ENCODE results near the gene SPRYD4. TPM values are rescaled to one million over a fixed set of nuclear protein-coding genes. Genes with fewer than 3 reads are reported as not detected.

Gene SPRYD4
- total RNA-seq, 1 experiment from 2014 or later, result 1.4 TPM

- Histone ChIP-seq H3K4me3 (no peak overlapping the region), H3K4me1 (replicated peaks) (peaks cover 61% of the 10 kb centered on the region), H3K27ac (peak overlapping the region; percentile 51), H3K9me3 (replicated peaks) (no peaks in the 10 kb centered on the region), H3K36me3 (peaks cover 5% of the 10 kb centered on the region), H3K27me3 (replicated peaks) (no peaks in the 10 kb centered on the region)
- DNase-seq (ENCODE audit: low read depth in 1 of 2, low spot score in 2 of 2), result no peak
Observed at GRCh38 chr12:56520506-56520905, 52.1 kb downstream of the SPRYD4 start.

- Histone ChIP-seq H3K36me3 (peaks cover 7% of the 10 kb centered on the region), H3K4me3 (peak overlapping the region; percentile 58), H3K9me3 (replicated peaks) (no peaks in the 10 kb centered on the region), H3K27me3 (replicated peaks) (no peaks in the 10 kb centered on the region), H3K4me1 (replicated peaks) (peaks cover 68% of the 10 kb centered on the region), H3K27ac (peak overlapping the region; percentile 51)
- DNase-seq (ENCODE audit: low read depth in 1 of 2, low spot score in 2 of 2), result no peak
Observed at GRCh38 chr12:56521209-56521589, 52.8 kb downstream of the SPRYD4 start.

- Histone ChIP-seq H3K4me1 (replicated peaks) (peaks cover 70% of the 10 kb centered on the region), H3K4me3 (peak within 1 kb of the TSS; percentile 58), H3K9me3 (replicated peaks) (no peaks in the 10 kb centered on the region), H3K36me3 (peaks cover 7% of the 10 kb centered on the region), H3K27ac (peak within 1 kb of the TSS; percentile 99), H3K27me3 (replicated peaks) (no peaks in the 10 kb centered on the region)
- DNase-seq (ENCODE audit: low read depth in 1 of 2, low spot score in 2 of 2), result peak; percentile 87 to 94
Observed at GRCh38 chr12:56521590-56522371, 53.4 kb downstream of the SPRYD4 start, which contains the start of gene RBMS2. TSS of gene RBMS2 (plus strand) at chr12:56521820. CDS start at chr12:56522024, 204 bp downstream.

GRCh38 chr12:56522411-56523193 is 54.2 kb downstream of the SPRYD4 start:
- H3K4me1 ChIP-seq (replicated peaks), result peaks cover 78% of the 10 kb centered on the region
- peak overlapping the region; percentile 99 for H3K27ac ChIP-seq
- peak in 1 of 2 experiments; percentile 49 for DNase-seq (ENCODE audit: low read depth in 1 of 2, low spot score in 2 of 2)
- H3K27me3 ChIP-seq (replicated peaks), result no peaks in the 10 kb centered on the region
- peaks cover 11% of the 10 kb centered on the region for H3K36me3 ChIP-seq
- H3K4me3 ChIP-seq, result peak overlapping the region; percentile 58
- H3K9me3 ChIP-seq (replicated peaks), result no peaks in the 10 kb centered on the region

GRCh38 chr12:56528846-56529245 is 60.5 kb downstream of the SPRYD4 start:
- Histone ChIP-seq H3K4me1 (replicated peaks) (peaks cover 62% of the 10 kb centered on the region), H3K27ac (no peak overlapping the region), H3K27me3 (replicated peaks) (no peaks in the 10 kb centered on the region), H3K9me3 (replicated peaks) (no peaks in the 10 kb centered on the region), H3K36me3 (peaks cover 29% of the 10 kb centered on the region), H3K4me3 (no peak overlapping the region)
- DNase-seq (ENCODE audit: low read depth in 1 of 2, low spot score in 2 of 2), result no peak

Other genes starting within 250 kb of the SPRYD4 start
- 28.5 and 46.7 TPM in 2 replicates for gene RNF41, start 246.7 kb upstream of the SPRYD4 start, total RNA-seq (2014; rRNA removed; shearing (Covaris generic))
- gene NABP2, start 244.2 kb upstream of the SPRYD4 start, total RNA-seq (2014; rRNA removed; shearing (Covaris generic)), result 47.8 and 55.7 TPM in 2 replicates
- not detected in 2 replicates for gene SLC39A5, start 238.5 kb upstream of the SPRYD4 start, total RNA-seq (2014; rRNA removed; shearing (Covaris generic))
- gene ANKRD52, start 210.2 kb upstream of the SPRYD4 start, total RNA-seq (2014; rRNA removed; shearing (Covaris generic)), result 9.6 and 12.7 TPM in 2 replicates
- 7.9 and 13.4 TPM in 2 replicates for gene COQ10A, start 201.6 kb upstream of the SPRYD4 start, total RNA-seq (2014; rRNA removed; shearing (Covaris generic))
- gene CS, start 168.2 kb upstream of the SPRYD4 start, total RNA-seq (2014; rRNA removed; shearing (Covaris generic)), result 65.7 and 109 TPM in 2 replicates
- 100 and 161 TPM in 2 replicates for gene CNPY2, start 152.6 kb upstream of the SPRYD4 start, total RNA-seq (2014; rRNA removed; shearing (Covaris generic))
- 6.9 and 15.9 TPM in 2 replicates for gene PAN2, start 134.6 kb upstream of the SPRYD4 start, total RNA-seq (2014; rRNA removed; shearing (Covaris generic))
- gene IL23A, start 129.7 kb upstream of the SPRYD4 start, total RNA-seq (2014; rRNA removed; shearing (Covaris generic)), result 1.4 TPM in 1 of 2 replicates, not detected in the other
- 37.0 and 63.3 TPM in 2 replicates for gene STAT2, start 108.5 kb upstream of the SPRYD4 start, total RNA-seq (2014; rRNA removed; shearing (Covaris generic))
- gene APOF, start 105.7 kb upstream of the SPRYD4 start, total RNA-seq (2014; rRNA removed; shearing (Covaris generic)), result not detected in 2 replicates
- 7.4 and 11.9 TPM in 2 replicates for gene TIMELESS, start 19.2 kb upstream of the SPRYD4 start, total RNA-seq (2014; rRNA removed; shearing (Covaris generic))
- 0.08 TPM in 1 of 2 replicates, not detected in the other for gene MIP, start 13.9 kb upstream of the SPRYD4 start, total RNA-seq (2014; rRNA removed; shearing (Covaris generic))
- gene GLS2, start 19.6 kb downstream of the SPRYD4 start, total RNA-seq (2014; rRNA removed; shearing (Covaris generic)), result not detected in 2 replicates
- 17.0 and 31.0 TPM in 2 replicates for gene RBMS2, start 53.2 kb downstream of the SPRYD4 start, total RNA-seq (2014; rRNA removed; shearing (Covaris generic))
- gene BAZ2A, start 161.7 kb downstream of the SPRYD4 start, total RNA-seq (2014; rRNA removed; shearing (Covaris generic)), result 13.7 and 15.2 TPM in 2 replicates
- gene ATP5F1B, start 177.4 kb downstream of the SPRYD4 start, total RNA-seq (2014; rRNA removed; shearing (Covaris generic)), result 382 and 483 TPM in 2 replicates
- gene PTGES3, start 219.7 kb downstream of the SPRYD4 start, total RNA-seq (2014; rRNA removed; shearing (Covaris generic)), result 84.7 and 112 TPM in 2 replicates